C4-2B (cell line): Measurements from ENCODE around the gene CAMTA1.

Experiments used
- ZFX ChIP-seq: fragments of 450-650 bp; IDR thresholded peaks from 2 replicates; pipeline ENCODE4 v1.6.1; 2017
- TF ChIP-seq, protein P1 (sequence below): fragments of 450-650 bp; conservative IDR thresholded peaks from 2 replicates; pipeline ENCODE4 v1.5.1; 2017; ENCODE audit warnings: mild to moderate bottlenecking

GRCh38 chr1:7638078-7638477, 852.8 kb downstream of the CAMTA1 start:
- TF ChIP-seq, protein P1, sequence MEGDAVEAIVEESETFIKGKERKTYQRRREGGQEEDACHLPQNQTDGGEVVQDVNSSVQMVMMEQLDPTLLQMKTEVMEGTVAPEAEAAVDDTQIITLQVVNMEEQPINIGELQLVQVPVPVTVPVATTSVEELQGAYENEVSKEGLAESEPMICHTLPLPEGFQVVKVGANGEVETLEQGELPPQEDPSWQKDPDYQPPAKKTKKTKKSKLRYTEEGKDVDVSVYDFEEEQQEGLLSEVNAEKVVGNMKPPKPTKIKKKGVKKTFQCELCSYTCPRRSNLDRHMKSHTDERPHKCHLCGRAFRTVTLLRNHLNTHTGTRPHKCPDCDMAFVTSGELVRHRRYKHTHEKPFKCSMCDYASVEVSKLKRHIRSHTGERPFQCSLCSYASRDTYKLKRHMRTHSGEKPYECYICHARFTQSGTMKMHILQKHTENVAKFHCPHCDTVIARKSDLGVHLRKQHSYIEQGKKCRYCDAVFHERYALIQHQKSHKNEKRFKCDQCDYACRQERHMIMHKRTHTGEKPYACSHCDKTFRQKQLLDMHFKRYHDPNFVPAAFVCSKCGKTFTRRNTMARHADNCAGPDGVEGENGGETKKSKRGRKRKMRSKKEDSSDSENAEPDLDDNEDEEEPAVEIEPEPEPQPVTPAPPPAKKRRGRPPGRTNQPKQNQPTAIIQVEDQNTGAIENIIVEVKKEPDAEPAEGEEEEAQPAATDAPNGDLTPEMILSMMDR: no peak
- no peak for TF ChIP-seq ZFX
